ENCODE results near the gene COMT.

COMT gene

DNA sequence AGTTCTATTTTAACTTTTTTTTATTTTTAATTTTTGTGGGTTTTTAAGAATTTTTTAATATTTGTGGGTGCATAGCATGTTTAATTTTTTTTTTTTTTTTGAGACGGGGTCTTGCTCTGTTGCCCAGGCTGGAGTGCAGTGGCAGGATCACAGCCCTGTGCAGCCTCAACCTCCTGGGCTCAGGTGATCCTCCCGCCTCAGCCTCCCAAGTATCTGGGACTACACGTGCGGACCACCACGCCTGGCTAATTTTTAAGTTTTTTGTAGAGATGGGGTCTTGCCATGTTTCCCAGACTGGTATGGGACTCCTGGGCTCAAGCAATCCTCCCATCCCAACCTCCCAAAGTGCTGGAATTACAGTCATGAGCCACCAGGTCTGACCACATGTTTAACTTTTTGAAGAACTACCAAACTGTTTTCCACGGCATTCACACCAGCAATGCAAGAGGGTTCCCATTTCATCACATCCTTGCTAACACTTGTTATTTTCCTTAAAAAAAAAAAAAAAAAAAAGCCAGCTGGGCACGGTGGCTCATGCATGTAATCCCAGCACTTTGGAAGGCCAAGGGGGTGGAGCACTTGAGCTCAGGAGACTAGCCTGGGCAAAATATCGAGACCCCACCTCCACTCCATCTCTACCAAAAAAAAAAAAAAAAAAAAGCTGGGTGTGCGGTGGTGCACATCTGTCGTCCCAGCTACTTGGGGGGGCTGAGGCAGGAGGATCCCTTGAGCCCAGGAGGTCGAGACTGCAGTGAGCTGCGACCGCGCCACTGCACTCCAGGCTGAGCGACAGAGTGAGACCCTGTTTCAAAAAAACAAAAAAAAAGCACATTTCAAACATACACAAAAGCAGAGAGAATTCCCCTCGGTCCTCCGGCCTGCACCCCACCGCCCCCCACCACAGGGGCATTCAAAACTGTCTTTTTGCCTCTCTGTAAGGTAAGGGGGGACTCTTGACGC, 16.8 kb downstream of the COMT start:
- DNase-seq, result no peak

DNA sequence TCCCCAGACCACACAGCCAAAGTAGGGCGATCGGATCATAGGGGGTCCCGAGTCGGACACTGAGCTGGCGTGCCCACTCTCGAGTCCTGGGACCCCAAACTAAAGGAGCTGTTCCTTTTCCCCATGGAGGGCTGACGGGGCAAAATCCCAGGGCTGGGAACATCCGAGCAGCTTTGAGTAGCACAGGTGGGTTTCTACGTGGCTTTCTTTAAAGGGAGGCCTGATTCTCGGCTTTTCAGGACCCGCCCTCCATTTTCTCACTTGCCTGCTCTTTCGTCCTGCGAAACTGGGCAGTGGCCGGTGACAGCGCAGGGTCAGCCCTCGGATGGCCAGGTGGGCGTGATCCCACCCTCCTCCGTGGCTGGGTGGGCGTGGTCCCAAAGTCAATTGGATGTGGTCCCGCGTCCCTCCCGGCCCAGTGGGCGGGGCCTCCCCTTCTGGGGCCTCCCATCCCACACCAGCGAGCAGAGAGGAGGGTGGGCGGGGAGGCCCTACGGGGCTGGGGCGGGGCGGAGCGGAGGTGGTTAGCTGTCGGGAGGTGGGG, 17.5 kb downstream of the COMT start:
- peak; percentile 74 for DNase-seq

GRCh38 chr22:19959587-19960490, 18.3 kb downstream of the COMT start:
- no peak for DNase-seq

DNA sequence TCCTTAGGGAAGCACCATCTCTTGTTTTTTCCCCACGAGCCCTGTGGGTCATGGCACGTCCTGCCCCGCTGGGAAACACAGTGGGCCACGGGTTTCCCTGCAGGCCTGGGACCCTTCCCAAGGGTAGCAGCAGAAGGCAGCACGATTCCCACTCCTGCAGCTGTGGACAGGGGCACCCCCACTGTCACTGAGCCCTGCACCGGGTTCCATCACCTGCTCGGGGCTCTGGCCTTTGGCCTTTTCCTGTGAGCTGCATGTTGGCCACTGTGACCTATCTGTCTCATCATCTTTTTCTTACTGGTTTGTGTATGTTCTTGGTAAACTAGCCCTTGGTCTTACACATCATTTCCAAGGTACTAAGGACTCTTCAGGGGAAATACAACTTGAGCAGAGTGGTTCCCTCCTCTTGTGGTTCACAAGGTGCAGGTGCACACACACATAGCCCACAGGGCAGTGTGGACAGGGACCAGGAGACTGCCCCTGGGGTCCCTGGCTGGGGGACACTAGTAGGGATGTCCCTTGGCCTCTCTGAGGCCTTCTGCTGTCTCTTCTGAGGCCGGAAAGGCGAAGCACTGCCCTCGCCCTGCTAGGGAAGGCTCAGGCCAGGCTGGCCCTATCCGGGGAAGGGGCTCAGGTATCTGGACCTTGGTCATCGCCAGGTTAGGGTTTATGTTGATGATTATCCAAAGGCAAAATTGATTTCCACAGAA, 19.1 kb downstream of the COMT start:
- no peak for DNase-seq

- DNase-seq, result no peak
Observed at GRCh38 chr22:19961201-19961580, 19.6 kb downstream of the COMT start.

DNA sequence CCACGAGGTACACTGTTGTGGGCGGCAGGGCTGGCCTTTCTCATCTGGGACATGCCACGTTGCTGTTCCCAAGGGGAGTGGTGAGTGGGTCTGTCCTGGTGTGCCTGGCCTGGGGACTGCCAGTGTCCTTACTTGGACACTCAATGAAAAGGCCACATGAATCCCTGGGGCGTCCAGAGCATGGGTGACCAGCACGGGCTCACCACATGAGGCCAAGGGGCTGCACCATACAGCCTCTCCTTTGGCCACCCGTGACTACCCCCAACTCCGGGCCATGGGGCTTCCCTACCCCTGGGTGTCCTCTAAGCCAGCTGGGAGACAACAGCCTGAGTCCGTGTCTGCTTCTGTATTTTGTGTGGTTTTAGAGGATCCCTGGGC, 20.3 kb downstream of the COMT start:
- DNase-seq, result no peak

DNA sequence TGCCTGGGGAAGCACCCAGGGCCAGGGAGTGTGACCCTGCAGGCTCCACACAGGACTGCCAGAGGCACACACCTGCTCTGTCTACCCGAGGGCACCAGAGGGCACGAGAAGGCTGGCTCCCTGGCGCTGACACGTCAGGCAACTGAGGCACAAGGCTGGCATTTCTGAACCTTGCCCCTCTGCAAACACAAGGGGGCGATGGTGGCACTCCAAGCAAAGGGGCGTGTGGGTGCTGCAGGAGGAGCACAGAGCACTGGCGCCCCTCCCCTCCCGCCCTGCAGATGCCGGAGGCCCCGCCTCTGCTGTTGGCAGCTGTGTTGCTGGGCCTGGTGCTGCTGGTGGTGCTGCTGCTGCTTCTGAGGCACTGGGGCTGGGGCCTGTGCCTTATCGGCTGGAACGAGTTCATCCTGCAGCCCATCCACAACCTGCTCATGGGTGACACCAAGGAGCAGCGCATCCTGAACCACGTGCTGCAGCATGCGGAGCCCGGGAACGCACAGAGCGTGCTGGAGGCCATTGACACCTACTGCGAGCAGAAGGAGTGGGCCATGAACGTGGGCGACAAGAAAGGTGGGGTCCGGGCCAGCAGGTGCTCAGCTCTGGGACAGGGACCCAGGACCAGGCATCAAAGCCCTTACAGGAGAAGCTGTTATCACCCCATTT, 20.8 kb downstream of the COMT start:
- peak; percentile 88 for DNase-seq

DNA sequence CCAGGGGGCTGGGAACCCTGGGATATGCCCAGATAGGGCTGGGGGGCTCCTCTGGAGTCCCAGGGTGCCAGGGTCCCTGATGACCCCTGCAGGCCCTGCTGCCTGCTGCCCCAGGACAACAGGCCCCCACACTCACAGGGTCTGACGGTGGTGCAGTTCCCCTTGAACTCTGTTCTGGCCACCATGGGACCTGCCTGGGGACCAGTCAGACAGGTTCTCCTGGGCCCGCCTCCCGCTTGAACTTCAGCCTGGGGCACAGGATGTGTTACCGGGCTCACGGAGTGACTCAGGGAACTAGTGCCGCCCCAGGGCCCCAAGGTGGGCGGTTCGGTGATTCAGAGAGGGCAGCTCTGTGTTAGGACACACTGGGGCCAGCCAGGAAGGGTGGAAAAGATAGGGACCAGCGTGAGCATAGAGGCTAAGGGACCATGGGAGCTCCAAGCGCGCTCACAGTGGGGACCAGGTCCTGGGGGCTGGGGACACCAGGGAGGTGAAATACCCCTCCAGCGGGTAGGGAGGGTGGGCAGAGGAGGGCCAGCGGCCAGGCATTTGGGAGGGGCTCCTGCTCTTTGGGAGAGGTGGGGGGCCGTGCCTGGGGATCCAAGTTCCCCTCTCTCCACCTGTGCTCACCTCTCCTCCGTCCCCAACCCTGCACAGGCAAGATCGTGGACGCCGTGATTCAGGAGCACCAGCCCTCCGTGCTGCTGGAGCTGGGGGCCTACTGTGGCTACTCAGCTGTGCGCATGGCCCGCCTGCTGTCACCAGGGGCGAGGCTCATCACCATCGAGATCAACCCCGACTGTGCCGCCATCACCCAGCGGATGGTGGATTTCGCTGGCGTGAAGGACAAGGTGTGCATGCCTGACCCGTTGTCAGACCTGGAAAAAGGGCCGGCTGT, 21.6 kb downstream of the COMT start:
- DNase-seq, result no peak

- DNase-seq, result no peak
Observed at GRCh38 chr22:19963863-19964642, 22.5 kb downstream of the COMT start.

DNA sequence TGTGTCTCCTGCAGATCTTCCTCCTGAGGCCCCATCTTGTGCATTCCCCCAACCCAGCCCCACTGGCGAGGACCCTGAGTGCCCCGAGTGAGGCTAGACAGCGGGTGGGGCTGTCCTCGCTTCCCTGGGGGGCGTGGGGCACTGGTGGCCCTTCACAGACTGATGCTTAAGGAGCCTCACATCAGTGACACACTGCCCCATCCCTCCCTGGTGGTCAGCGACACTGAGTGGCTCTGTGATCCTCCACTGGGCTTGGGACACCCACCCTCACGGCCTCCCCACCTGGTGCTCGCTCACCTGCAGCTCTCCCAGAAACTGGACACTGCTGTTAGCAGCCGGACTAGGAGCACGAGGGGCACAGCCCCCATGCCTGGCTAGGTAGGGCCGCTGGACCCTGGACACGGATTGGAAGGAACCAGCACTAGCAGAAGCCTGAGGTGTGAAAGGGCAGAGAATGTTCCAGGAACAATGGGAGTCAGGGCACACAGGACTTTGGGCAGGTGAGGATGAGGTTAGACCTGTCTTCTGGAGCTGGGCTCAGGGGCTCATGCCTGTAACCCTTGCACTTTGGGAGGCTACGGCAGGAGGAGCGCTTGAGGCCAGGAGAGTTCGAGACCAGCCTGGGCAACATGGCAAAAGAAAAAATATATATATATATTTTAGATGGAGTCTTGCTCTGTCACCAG, 23.3 kb downstream of the COMT start:
- DNase-seq, result no peak

DNA sequence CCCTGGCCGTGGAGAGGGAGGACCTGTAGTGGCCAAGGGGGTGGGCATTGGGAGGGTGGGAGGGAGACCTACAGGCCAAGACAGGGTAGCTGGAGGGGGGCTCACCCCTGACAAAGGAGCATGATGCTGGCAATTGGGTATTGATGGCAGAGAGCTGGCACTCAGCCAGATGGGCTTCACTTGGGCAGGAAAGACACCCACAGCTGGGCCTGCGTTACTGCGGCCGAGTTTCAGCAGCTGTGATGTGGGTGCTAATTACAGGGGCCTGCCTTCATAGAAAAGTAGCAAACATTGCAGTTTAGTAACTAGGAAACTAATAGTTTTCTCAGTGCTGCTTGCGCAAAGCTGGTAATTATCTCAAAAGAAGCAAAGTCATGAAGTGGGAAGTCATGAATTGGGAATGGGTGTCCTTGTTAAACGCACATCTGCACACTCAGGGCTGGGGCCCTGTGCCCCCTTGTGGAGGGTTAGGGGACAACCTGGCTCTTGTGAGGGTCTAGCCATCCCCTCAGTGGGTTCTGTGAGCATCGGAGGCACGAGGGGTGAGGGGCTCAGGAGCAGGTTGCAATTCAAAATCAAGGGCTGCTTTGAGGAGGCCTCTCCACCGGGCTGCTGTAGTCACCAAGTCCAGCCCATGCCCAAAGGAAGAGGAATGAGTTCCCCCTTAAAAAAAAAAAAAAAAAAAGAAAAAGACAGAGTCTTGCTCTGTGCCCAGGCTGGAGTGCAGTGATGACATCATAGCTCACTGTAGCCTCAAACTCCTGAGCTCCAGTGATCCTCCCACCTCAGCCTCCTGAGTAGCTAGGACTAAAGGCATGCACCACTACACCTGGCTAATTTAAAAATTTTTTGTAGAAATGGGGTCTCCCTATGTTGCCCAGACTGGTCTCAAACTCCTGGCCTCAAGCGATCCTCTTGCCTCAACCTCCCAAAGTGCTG, 24.5 kb downstream of the COMT start:
- DNase-seq, result peak; percentile 49

DNA sequence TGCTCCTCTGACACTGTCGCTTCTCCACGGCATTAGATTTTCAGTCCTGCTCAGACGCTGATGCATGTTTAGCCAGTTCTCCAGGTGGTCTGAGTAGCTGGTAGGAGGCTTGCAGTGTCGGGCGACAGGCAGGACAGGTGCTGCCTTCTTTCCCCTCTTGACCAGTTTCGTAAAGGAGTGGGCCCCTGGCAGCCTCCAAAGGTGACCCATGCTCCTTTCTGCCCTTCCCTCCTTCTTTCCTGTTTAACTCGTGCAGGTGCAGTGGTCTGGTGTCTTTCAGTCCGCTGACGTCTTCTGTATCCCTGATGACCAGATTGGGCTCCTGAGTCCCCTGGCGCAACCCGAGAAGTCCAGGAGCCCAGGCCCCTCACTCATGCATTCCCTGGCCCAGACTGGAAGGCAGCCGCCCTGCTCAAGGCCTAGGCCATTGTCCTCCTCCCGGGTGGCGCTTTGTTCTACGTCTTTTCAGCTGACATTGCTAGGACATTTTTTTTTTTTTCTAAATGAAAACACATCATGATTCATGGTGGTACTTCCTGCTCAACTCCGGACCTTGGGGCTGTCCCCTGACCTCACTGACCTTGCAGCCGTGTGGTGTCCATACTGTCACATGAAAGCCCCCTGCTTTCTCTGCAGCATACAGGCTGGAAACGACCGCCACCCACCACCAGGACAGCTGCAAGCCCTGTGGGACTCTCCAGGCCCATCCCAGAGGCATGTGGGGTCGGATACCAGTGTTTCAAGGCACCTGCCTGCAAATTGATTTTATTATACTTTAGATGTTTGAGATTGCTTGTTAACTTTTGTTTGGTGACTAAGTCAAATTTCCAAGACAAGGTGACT, 25.6 kb downstream of the COMT start:
- DNase-seq, result no peak

DNA sequence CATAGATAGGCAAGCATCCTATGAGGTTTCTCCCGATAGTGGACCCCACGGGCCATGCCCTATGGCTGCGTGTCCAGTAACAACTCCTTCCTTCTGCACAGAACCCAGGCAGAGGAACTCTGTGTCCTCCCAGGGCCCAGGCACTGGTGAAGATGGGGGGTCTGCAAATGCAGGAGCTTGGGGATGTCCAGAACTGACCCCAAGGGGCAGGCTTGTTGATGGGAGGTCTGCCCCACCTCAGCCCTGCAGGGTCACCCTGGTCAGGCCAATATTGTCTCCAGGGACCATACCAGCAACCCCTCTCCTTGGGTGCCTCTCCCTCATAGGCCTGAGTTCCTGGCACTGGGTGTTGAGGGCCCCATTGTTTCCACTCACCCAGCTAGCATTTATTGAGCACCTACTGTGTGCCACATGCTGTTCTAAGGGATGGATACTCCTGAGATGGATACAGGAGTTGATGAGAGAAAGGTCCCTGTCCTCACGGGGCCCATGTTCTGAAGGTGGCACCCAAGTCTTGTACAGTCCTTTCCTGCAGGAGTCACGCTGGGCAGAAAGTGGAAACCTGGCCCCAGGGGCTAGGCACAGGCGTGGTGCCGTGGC, 26.4 kb downstream of the COMT start:
- no peak for DNase-seq

DNA sequence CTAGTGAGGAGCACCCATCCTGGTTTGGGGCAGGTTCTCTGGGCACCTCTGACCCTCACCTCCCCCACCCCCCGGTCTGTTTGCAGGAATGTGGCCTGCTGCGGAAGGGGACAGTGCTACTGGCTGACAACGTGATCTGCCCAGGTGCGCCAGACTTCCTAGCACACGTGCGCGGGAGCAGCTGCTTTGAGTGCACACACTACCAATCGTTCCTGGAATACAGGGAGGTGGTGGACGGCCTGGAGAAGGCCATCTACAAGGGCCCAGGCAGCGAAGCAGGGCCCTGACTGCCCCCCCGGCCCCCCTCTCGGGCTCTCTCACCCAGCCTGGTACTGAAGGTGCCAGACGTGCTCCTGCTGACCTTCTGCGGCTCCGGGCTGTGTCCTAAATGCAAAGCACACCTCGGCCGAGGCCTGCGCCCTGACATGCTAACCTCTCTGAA, 26.9 kb downstream of the COMT start:
- no peak for DNase-seq

GRCh38 chr22:19969141-19969928, 27.8 kb downstream of the COMT start:
- no peak for DNase-seq

- no peak for DNase-seq
Observed at GRCh38 chr22:19970031-19970478, 28.5 kb downstream of the COMT start.

All from NCI-H82 (cell line).